ENCODE measurements around the gene UBA7. TPM values are rescaled to one million over a fixed set of nuclear protein-coding genes. Genes with fewer than 3 reads are reported as not detected.

Gene UBA7
- total RNA-seq, 1 experiment from 2014 or later, result 1.2 TPM

DNA sequence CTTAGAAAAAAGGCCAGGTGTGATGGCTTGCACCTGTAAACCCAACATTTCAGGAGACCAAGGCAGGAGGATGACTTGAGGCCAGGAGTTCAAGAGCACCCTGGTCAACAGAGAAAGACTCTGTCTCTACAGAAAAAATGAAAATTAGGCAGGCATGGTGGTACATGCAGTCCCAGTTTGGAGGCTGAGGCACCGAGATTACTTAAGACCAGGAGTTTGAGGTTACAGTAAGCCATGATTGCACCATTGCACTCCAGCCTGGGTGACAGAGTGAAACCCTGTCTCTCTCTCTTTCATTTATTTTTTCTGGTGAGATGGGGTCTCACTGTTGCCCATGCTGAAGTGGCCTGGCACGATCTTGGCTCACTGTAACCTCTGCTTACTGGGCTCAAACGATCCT, 52.1 kb downstream of the UBA7 start (continued):
- TF ChIP-seq, protein P1, sequence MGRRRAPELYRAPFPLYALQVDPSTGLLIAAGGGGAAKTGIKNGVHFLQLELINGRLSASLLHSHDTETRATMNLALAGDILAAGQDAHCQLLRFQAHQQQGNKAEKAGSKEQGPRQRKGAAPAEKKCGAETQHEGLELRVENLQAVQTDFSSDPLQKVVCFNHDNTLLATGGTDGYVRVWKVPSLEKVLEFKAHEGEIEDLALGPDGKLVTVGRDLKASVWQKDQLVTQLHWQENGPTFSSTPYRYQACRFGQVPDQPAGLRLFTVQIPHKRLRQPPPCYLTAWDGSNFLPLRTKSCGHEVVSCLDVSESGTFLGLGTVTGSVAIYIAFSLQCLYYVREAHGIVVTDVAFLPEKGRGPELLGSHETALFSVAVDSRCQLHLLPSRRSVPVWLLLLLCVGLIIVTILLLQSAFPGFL (CRISPR knock-in tag; IDR thresholded peaks at IDR 0.05; ENCODE audit: borderline replicate concordance), result no peak
- TF ChIP-seq TEAD4 (CRISPR knock-in tag; IDR thresholded peaks at IDR 0.05), result no peak
- TF ChIP-seq, protein P2, sequence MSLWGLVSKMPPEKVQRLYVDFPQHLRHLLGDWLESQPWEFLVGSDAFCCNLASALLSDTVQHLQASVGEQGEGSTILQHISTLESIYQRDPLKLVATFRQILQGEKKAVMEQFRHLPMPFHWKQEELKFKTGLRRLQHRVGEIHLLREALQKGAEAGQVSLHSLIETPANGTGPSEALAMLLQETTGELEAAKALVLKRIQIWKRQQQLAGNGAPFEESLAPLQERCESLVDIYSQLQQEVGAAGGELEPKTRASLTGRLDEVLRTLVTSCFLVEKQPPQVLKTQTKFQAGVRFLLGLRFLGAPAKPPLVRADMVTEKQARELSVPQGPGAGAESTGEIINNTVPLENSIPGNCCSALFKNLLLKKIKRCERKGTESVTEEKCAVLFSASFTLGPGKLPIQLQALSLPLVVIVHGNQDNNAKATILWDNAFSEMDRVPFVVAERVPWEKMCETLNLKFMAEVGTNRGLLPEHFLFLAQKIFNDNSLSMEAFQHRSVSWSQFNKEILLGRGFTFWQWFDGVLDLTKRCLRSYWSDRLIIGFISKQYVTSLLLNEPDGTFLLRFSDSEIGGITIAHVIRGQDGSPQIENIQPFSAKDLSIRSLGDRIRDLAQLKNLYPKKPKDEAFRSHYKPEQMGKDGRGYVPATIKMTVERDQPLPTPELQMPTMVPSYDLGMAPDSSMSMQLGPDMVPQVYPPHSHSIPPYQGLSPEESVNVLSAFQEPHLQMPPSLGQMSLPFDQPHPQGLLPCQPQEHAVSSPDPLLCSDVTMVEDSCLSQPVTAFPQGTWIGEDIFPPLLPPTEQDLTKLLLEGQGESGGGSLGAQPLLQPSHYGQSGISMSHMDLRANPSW (CRISPR knock-in tag; conservative IDR thresholded peaks at IDR 0.05; ENCODE audit: low read depth), result no peak

DNA sequence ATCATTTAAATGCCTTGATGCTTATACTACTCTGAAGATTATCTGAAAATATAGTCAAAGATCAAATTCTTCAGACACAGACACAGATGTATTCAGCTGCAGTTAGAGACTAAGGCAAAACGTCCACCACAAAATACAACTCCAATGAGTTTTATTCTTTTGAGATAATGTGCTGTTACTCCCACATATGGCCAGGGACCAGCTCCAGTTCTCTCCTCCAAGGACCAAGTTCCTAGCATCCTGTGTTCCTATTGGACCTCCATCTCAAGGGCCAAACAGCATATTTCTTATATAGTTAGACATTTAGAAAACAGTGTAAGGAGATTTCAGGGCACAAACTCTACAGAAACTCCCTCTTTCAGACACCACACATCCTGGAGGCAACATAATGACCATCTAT, 54.5 kb downstream of the UBA7 start:
- DNase-seq (ENCODE audit: low spot score) (no peak), ATAC-seq (no peak)
- peaks cover 5% of the 10 kb centered on the region for H3K4me1 Mint-ChIP-seq
- H3K27me3 Mint-ChIP-seq (ENCODE audit: low read depth), result no peaks in the 10 kb centered on the region
- no peaks in the 10 kb centered on the region for H3K9me3 Mint-ChIP-seq
- H3K27ac Mint-ChIP-seq, result 0 out of 2 replicates have a peak overlapping the region, but pooled peaks have one; percentile 11
- POLR2A ChIA-PET, result interaction anchor here (0.6 kb wide), 1 partner anchor 1829 kb away, joined by 3 read pairs; no protein-coding TSS in a partner anchor
- no peaks in the 10 kb centered on the region; the same call in 1 of the 2 replicates for H3K36me3 Mint-ChIP-seq
- H3K4me3 Mint-ChIP-seq, result no peak overlapping the region
- TF ChIP-seq SMAD3 (CRISPR knock-in tag; IDR thresholded peaks at IDR 0.05; ENCODE audit: borderline replicate concordance) (no peak), SP1 (CRISPR knock-in tag; conservative IDR thresholded peaks at IDR 0.05) (no peak), ZNF121 (CRISPR knock-in tag; IDR thresholded peaks at IDR 0.05) (no peak), ZNF219 (CRISPR knock-in tag; IDR thresholded peaks at IDR 0.05; ENCODE audit: borderline replicate concordance) (no peak), ZNF425 (CRISPR knock-in tag; conservative IDR thresholded peaks at IDR 0.05) (no peak), FOXP4 (CRISPR knock-in tag; IDR thresholded peaks at IDR 0.05) (no peak), PRRX2 (CRISPR knock-in tag; IDR thresholded peaks at IDR 0.05) (no peak)
- TF ChIP-seq, protein P3, sequence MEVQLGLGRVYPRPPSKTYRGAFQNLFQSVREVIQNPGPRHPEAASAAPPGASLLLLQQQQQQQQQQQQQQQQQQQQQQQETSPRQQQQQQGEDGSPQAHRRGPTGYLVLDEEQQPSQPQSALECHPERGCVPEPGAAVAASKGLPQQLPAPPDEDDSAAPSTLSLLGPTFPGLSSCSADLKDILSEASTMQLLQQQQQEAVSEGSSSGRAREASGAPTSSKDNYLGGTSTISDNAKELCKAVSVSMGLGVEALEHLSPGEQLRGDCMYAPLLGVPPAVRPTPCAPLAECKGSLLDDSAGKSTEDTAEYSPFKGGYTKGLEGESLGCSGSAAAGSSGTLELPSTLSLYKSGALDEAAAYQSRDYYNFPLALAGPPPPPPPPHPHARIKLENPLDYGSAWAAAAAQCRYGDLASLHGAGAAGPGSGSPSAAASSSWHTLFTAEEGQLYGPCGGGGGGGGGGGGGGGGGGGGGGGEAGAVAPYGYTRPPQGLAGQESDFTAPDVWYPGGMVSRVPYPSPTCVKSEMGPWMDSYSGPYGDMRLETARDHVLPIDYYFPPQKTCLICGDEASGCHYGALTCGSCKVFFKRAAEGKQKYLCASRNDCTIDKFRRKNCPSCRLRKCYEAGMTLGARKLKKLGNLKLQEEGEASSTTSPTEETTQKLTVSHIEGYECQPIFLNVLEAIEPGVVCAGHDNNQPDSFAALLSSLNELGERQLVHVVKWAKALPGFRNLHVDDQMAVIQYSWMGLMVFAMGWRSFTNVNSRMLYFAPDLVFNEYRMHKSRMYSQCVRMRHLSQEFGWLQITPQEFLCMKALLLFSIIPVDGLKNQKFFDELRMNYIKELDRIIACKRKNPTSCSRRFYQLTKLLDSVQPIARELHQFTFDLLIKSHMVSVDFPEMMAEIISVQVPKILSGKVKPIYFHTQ (CRISPR knock-in tag; IDR thresholded peaks at IDR 0.05), result no peak
- CTCF ChIA-PET, result no interaction called here

GRCh38 chr3:49757197-49757596, 56.6 kb downstream of the UBA7 start:
- H3K27ac Mint-ChIP-seq, result no peak overlapping the region
- H3K4me3 Mint-ChIP-seq, result no peak overlapping the region

More at GRCh38 chr3:49757197-49757596, 56.6 kb downstream of the UBA7 start:
- ATAC-seq, result no peak
- TF ChIP-seq MYBL2 (CRISPR knock-in tag; IDR thresholded peaks at IDR 0.05) (no peak), GABPB1 (CRISPR knock-in tag; IDR thresholded peaks at IDR 0.05) (no peak), SOX15 (CRISPR knock-in tag; IDR thresholded peaks at IDR 0.05) (no peak), CREM (CRISPR knock-in tag; IDR thresholded peaks at IDR 0.05) (no peak), HMGXB4 (CRISPR knock-in tag; IDR thresholded peaks at IDR 0.05) (no peak)
- TF ChIP-seq, protein P4, sequence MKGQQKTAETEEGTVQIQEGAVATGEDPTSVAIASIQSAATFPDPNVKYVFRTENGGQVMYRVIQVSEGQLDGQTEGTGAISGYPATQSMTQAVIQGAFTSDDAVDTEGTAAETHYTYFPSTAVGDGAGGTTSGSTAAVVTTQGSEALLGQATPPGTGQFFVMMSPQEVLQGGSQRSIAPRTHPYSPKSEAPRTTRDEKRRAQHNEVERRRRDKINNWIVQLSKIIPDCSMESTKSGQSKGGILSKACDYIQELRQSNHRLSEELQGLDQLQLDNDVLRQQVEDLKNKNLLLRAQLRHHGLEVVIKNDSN (CRISPR knock-in tag; IDR thresholded peaks at IDR 0.05), result no peak
- Mint-ChIP-seq H3K27me3 (ENCODE audit: low read depth) (no peaks in the 10 kb centered on the region), H3K36me3 (no peaks in the 10 kb centered on the region; the same call in 1 of the 2 replicates), H3K9me3 (no peaks in the 10 kb centered on the region), H3K4me1 (peaks cover 5% of the 10 kb centered on the region)
- no peak for DNase-seq (ENCODE audit: low spot score)
- ChIA-PET CTCF (interaction anchor here (1.2 to 1.6 kb wide), 3 partner anchors 56 to 172 kb away, joined by 3 to 5 read pairs (median 5); partner anchors contain the start of gene MON1A), POLR2A (no interaction called here)
